Stimulated activated CD8-positive, alpha-beta memory T cell treated with anti-CD3 and anti-CD28 coated beads, Interleukin-4, amount 100 ng/mL, for 4 hours (primary cell): ENCODE data around the gene SEPTIN8.
"Not testable (repeated sequence)": the region's sequence is repeated elsewhere in the genome, so short reads cannot be mapped to it uniquely, and the experiment has no call there.

Experiments
- DNase-seq, 2 donors: peaks; one replicate each; pipeline ENCODE4 v3.0.0-alpha.2; 2020; ENCODE audit warnings: low read depth in 2 of 2, low spot score in 1 of 2

SEPTIN8 gene

GRCh38 chr5:132812781-132813598, 36.0 kb upstream of the SEPTIN8 start, which contains the start of gene SOWAHA:
TSS of gene SOWAHA (plus strand) at chr5:132813302. CDS start at chr5:132813622, 320 bp downstream.
- DNase-seq: no peak

DNA sequence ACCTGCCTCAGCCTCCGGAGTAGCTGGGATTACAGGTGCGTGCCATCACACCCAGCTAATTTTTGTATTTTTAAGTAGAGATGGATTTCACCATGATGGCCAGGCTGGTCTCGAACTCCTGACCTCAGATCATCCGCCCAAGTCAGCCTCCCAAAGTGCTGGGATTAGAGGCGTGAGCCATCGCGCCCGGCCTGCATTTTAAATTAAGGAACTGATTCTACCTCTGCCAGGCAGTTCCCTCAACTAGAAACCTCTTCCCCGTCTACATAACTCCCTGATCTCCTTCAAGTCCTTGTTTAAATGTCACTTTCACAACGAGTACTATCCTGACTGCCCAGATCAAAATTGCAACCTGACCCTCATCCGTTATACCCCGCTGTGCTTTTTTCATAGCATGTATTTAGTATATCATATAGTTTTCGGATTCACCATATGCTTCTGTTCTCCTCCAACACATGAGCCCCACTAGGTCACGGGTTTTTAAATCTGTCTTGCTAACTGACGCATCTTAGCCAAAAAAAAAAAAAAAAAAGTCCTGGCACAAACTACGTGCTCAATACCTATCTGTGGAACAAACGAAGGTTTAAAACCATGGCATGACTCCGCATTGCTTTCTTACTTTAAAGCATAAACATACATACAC, 35.2 kb upstream of the SEPTIN8 start:
- DNase-seq: no peak

DNA sequence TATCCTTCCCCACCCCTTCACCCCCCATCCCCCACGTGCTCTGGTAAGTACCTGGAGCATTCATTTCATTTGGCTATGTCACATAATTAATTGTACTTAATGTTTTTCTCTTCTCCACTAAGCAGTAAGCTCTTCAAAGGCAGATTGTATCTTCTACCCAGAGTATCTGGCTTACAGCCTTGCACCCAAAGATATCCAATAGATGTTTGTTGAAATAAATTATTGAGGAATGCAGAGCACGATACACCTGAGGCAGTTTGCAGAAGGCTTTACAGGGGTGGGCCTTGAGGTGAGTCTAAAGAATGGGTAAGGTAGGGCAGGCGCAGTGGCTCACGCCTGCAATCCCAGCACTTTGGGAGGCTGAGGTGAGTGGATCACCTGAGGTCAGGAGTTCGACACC, 33.6 kb upstream of the SEPTIN8 start:
- no peak for DNase-seq

DNA sequence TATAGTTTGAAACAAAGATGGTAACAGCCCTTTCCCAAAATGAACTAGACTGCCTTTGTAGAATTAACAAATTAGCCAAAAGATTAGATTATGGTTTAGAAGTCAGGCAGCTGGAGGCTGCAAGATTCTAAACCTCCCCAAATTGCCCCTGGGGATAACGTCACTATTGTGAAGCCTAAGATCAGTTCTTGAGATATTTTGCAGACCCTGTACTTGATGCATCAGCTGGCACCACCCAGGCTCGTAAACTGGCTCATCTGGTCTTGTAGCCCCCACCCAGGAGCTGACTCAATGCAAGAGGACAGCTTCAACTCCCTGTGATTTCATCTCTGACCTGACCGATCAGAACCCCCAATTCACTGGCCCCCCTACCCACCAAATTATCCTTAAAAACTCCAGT, 31.8 kb upstream of the SEPTIN8 start:
- no peak for DNase-seq

DNA sequence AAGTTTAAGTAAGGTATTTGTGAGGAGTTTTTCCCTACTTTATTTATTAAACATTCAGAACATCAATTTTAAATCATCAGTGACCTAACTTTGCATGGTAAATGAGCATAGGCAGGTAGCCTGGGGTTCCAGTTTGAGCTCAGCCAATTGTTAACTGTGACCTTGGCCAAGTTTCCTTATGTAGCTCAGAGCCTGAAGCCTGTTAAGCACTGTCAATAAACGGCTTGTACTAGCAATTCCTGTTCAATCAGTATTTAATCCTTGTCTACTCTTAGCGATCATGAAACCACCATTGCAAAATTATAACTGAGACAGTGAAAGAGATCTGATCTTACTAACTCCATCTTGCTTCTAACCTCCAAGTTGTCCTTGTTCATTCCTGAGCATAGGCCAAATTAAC, 31.4 kb upstream of the SEPTIN8 start:
- no peak for DNase-seq

- DNase-seq: no peak
Measured at GRCh38 chr5:132807163-132807838, 30.3 kb upstream of the SEPTIN8 start.

- DNase-seq: not testable (repeated sequence)
Measured at GRCh38 chr5:132806804-132807162, 29.7 kb upstream of the SEPTIN8 start.

- not testable (repeated sequence) for DNase-seq
Measured at GRCh38 chr5:132805872-132806271, 28.8 kb upstream of the SEPTIN8 start.

- not testable (repeated sequence) for DNase-seq
Measured at GRCh38 chr5:132804219-132804618, 27.2 kb upstream of the SEPTIN8 start.

GRCh38 chr5:132802685-132803066, 25.6 kb upstream of the SEPTIN8 start:
- not testable (repeated sequence) for DNase-seq

- DNase-seq: no peak
Measured at GRCh38 chr5:132802044-132802684, 25.1 kb upstream of the SEPTIN8 start.

DNA sequence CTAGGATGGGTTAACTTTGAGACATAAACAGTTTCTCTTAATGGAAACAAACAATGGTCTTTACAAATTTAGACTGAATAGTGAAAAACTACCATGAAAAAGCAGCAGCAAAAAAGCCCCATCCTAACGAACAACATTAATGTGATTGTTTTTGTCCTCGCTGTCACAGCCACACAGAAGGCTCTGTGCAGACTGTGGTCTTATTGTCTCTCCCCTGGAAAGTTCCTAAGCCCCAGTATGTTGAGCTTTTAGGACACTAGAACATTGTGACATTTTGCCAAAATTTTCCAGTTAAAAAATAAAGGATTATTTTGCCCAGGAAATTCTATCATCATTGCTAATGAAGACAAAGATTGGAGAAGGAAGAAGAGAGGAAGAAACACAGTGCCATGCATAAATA, 23.5 kb upstream of the SEPTIN8 start:
- no peak for DNase-seq

DNA sequence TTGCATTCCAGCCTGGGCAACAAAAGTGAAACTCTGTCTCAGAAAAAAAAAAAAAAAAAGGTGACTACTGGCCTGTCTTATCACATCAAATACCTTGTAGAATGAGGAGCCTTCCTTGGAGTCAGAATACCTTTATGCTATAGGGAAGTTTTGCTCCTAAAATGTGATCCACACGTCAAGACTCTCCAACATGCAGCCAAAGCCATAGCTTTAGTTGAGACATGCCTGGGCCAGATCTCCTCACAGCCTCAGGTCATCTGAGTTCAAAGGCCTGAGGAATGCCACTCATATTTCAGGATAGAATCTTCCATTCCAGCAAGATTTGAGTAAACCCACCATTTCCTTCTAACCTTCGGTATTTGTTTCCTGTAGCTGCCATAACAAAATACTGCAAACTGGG, 22.4 kb upstream of the SEPTIN8 start:
- no peak for DNase-seq

DNA sequence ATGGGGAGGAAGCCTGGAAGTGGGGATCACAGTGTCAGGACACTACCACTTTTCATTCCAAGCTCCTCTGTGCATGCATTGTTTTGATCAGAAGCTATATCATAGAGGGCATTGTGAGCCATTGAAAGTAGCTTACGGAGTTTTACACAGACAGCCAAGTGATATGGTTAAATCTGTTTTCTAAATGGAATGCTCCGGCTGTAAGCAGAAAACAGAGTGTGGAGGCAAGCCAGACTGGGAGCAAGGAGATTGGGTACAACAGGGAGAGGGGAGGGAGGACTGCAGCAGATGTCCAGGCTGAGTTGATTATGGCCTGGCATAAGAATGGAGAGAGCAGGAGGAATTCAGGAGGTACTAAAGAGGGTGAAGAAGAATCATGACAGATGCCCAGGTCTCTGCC, 20.6 kb upstream of the SEPTIN8 start:
- no peak for DNase-seq

GRCh38 chr5:132791026-132791425, 14.0 kb upstream of the SEPTIN8 start:
- DNase-seq: no peak

- no peak for DNase-seq
Measured at GRCh38 chr5:132790201-132790865, 13.3 kb upstream of the SEPTIN8 start.

GRCh38 chr5:132788990-132789886, 12.2 kb upstream of the SEPTIN8 start:
- DNase-seq: no peak

- no peak for DNase-seq
Measured at GRCh38 chr5:132788508-132788907, 11.5 kb upstream of the SEPTIN8 start.

DNA sequence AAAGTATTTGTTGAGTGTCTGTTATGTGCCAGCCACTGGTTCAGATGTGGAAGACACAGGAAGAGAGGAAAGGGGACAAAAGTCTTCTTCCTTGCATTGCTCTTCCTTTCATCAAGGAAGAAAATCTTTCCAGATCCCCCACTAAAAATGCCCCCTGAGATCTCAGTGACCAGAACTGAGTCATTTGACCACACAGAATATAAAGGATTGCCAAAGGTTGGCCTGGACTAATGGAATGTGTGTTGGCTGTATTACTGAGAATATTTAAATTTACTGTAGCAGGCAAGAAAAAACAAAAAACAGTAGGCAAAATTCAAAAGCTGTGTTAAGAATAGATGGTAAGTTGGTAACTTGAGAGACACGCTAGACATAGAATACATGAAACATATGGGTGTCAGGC, 10.0 kb upstream of the SEPTIN8 start:
- no peak for DNase-seq

DNA sequence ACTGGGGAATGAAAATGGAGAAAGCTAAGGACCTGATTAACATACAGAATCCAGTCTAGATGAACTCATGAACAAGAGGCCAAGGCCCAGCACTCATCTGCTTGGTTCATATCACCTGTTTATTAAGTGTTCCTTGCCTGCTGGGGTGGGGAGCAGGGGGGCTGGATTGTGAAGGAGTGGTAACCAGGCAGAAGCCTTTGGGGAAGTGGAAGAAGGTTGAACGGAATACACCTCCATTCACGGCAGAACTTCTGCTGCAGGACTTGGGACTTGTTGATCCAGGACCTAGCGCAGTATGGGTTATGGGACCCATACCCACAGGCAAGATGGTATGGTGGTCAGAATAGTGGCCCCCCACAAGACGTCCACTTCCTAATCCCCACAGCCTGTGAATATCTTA, 8.8 kb upstream of the SEPTIN8 start:
- no peak for DNase-seq
